HL-60/S4 treated with phorbol 12-myristate 13-acetate at 8.2 ng/mL for 4 days and 3 days (cell line): ENCODE measurements around the gene SMTNL1.

Source experiments
- in situ Hi-C: fragments of 300-500 bp; cut with MboI; formaldehyde crosslinking; loops from 2 replicates; pipeline ENCODE4 v1.15.0; 2022; ENCODE audit warnings: low sequenced_read_pairs

SMTNL1 gene

DNA sequence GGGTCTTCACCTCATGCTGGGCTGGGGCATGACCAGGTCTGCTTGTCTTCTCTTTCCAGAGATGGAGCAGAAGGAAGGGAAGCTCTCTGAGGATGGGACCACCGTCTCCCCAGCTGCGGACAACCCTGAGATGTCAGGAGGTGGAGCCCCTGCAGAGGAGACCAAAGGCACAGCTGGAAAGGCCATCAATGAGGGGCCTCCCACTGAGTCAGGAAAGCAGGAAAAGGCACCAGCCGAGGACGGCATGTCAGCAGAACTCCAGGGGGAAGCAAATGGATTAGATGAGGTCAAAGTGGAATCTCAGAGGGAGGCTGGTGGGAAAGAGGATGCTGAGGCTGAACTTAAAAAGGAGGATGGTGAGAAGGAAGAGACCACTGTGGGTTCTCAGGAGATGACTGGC, 5.2 kb downstream of the SMTNL1 start:
- in situ Hi-C loops: loop anchor here (25.0 kb wide), 1 partner anchor 205 kb away; the partner anchor contains the start of genes P2RX3 and SSRP1

- in situ Hi-C loops: loop anchor here (25.0 kb wide), 1 partner anchor 206 kb away; the partner anchor contains the start of genes P2RX3 and SSRP1
These were observed 6.2 kb downstream of the SMTNL1 start for GRCh38 chr11:57543593-57543992.

DNA sequence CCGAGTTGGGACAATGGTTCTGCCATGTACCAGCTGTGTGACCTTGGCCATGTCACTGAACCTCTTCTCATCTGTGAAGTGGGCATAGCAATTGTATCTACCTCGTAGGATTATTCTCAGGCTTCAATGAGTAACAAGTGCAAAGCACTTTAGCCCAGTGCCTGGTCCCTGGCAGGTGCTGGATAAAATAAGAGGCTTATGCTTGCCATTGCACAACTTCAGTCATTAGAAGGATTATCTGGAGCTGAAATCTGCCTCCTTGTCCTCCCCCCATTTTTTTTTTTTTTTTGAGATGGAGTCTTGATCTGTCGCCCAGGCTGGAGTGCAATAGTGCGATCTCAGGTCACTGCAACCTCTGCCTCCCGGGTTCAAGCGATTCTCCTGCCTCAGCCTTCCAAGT, 7.2 kb downstream of the SMTNL1 start:
- in situ Hi-C loops: loop anchor here (25.0 kb wide), 1 partner anchor 207 kb away; the partner anchor contains the start of genes P2RX3 and SSRP1

GRCh38 chr11:57545883-57546282, 8.5 kb downstream of the SMTNL1 start:
- in situ Hi-C loops: loop anchor here (25.0 kb wide), 1 partner anchor 209 kb away; the partner anchor contains the start of genes P2RX3 and SSRP1

GRCh38 chr11:57546451-57546850, 9.1 kb downstream of the SMTNL1 start:
- in situ Hi-C loops: loop anchor here (25.0 kb wide), 1 partner anchor 209 kb away; the partner anchor contains the start of genes P2RX3 and SSRP1

- in situ Hi-C loops: loop anchor here (25.0 kb wide), 1 partner anchor 210 kb away; the partner anchor contains the start of genes P2RX3 and SSRP1
These were observed 9.6 kb downstream of the SMTNL1 start for GRCh38 chr11:57546869-57547475.

- in situ Hi-C loops: loop anchor here (25.0 kb wide), 1 partner anchor 211 kb away; the partner anchor contains the start of genes P2RX3 and SSRP1
These were observed 10.5 kb downstream of the SMTNL1 start for GRCh38 chr11:57547854-57548377.

DNA sequence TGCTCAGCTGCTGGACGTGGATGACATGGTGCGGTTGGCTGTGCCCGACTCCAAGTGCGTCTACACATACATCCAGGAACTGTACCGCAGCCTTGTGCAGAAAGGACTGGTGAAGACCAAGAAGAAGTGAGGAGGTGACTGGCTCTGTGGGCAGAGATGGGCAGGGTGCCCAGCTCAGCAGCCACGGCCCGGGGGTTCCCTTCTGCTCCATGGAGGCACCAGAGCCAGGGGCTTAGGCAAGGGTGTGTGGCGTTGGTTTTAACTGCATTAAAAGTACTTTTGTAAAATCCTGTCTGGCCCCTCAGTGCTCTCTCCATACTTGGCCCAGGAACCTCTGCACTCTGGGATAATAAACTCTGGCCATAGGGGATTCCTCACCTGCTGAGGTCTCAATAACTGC, 12.6 kb downstream of the SMTNL1 start:
- in situ Hi-C loops: loop anchor here (25.0 kb wide), 1 partner anchor 213 kb away; the partner anchor contains the start of genes P2RX3 and SSRP1

GRCh38 chr11:57551941-57552340, 14.5 kb downstream of the SMTNL1 start:
- in situ Hi-C loops: no loop called here

DNA sequence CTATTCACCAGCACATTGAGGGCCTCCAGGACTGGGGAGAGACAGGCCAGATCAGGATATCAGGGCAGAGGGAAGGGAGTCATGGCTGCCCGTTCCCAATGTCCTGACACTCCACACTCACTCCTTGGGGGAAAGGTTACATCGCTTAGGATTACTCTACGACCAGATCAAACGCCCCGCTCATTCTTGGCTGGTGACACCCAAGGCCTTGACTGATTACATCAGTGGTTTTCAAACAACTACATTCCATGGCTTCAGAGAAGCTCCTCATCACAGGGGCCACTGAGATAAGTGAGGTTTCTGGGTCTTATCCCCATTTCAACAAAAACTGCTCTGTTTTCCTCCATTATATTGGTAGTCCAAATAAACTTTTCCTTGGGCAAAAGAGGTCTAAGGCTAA, 15.1 kb downstream of the SMTNL1 start:
- in situ Hi-C loops: no loop called here

DNA sequence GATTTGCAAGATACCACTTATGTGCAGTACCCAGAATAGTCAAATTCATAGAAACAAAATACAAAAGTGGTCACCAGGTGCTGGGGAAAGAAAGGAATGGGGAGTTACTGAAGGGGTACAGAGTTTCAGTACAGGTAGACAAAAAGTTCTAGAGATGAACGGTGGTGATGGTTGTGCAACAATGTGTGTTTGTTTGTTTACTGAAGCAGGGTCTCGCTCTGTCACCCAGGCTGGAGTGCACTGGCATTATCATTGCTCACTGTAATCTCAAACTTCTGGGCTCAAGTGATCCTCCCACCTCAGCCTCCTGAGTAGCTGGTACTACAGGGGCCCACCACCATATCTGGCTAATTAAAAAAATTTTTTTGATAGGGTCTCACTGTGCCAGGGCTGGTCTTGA, 18.0 kb downstream of the SMTNL1 start:
- in situ Hi-C loops: no loop called here

- in situ Hi-C loops: no loop called here
These were observed 18.6 kb downstream of the SMTNL1 start for GRCh38 chr11:57556041-57556440.

DNA sequence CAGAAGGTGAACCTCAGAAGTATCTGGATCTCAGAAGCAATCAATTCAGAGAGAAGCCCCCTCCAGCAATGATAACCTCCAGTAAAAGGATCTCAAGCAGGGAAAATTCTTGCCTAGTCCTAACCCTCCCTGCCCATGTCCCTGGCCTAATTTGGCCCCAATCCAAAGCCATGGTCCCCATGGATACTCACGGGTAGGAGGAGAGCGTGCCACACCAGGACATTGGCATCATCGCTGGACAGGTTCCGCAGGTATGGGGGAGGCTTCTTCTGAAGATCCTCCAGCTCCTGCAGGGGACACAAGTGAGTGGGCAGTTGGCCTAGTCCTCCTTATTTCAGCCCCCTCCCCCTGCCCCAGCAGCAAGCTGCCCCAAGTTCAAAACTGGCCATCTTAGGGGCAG, 22.8 kb downstream of the SMTNL1 start:
- in situ Hi-C loops: no loop called here

GRCh38 chr11:57562596-57562995, 25.2 kb downstream of the SMTNL1 start:
- in situ Hi-C loops: no loop called here

- in situ Hi-C loops: loop anchor here (5.0 kb wide), 1 partner anchor 76 kb away; no protein-coding TSS in a partner anchor
These were observed 28.9 kb downstream of the SMTNL1 start for GRCh38 chr11:57566005-57566904.

GRCh38 chr11:57566905-57567514, 29.6 kb downstream of the SMTNL1 start:
- in situ Hi-C loops: loop anchor here (5.0 kb wide), 1 partner anchor 75 kb away; no protein-coding TSS in a partner anchor

DNA sequence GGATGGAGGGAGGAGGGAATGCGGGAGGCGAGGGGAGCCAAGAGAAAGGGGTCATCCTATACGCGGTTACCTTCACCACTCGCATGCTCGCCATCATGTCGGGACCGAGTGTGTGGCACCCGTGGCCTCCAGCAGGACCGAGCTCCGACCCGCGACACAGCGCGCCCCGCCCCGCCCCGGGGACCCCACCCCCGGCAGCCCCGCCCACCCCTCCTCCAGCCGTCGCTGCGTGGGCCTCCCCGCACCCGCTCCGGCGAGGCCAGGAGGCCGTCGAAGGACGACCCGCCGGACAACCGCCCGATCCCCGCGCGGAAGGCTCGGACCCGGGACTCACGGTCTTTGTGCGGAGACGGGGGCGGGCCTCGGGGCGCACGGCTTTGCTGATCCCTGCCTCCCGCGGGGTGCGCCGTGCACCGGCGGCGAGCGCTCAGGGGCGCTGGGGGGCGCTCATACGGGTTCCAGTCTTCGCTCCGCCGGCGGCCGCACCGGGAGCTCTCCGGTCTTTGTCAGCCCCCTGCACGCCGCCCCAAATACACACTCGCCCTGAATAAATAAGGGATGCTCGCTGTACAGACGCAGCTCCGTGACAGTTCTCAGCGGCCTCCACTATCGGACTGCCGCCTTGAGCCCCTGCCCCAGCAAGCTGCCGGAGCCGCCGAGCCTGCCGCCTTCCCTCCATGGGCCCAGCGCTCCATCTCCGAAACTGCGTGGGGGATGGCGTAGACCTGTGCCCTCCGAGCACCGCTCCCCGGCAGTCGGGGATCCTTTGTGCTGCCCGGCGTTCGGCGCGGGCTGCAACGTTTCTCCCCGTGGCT, 30.3 kb downstream of the SMTNL1 start, which contains the start of gene UBE2L6:
Gene UBE2L6 (minus strand): TSS at position 158 of the 815 bp plus-strand sequence. CDS start 61 bp downstream, at position 97.
- in situ Hi-C loops: loop anchor here (5.0 kb wide), 1 partner anchor 75 kb away; no protein-coding TSS in a partner anchor

GRCh38 chr11:57568330-57568766, 31.0 kb downstream of the SMTNL1 start:
- in situ Hi-C loops: loop anchor here (5.0 kb wide), 1 partner anchor 74 kb away; no protein-coding TSS in a partner anchor

DNA sequence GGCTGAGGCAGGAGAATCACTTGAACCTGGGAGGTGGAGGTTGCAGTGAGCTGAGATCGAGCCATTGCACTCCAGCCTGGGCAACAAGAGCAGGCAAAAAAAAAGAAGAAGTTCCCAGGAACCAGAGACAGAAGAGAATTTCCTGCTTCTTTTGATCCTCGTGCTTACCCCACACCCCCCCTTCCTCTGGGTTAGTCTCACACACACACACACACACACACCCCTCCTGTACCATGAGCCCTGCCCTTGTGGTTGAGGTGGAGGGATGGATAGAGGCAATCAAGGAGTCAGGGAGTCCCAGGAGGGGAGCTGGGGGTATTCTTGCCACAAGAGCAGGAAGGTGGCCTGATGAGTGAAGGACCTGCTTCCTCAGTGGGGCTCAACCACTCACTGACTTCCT, 34.2 kb downstream of the SMTNL1 start:
- in situ Hi-C loops: no loop called here
